HG03139 (cell line): Measurements from ENCODE around the gene WNT2B.
"Not testable (repeated sequence)": the region's sequence is repeated elsewhere in the genome, so short reads cannot be mapped to it uniquely, and the experiment has no call there.

Experiments
- ATAC-seq: cut with Tn5 transposase; IDR thresholded peaks from one replicate; pipeline ENCODE4 v1.9.1; 2021; ENCODE audit not compliant: unreplicated experiment

The WNT2B gene

DNA sequence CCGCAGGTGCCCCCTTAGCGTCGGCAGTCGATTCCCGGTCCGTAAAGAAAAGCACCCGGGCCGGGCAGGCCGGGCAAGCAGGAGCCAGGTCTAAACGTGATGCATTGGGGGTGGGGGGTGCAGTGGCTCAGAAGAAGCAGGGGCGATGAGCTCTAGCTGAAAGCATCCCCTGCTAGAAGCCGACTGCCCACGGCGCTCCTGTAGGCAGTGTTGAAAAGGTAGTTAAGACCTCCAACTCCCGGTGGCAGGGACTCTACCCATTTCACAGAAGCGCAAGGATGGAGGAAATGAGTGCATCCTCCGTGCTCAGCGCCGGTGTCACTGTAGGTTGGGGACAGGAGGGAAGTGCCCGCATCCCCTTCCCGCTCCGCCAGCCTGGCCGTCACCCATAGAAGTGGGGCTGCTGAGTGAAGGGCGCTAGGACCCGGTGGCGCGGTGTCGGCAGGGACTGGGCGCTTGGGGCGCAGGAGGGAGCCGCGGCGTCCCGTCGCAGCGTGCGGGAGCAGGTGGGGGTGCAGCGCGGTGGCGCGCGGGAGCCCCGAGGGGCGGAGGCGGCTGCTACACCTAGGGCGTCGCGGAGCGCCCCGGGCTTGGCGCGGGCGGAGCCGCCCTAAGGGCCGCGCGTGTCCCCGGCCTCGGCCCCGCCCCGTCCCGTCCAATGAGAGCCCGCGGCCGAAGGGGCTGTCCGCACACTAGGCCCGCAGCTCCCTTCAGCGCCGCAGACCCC, at the start of gene WNT2B:
Gene WNT2B (plus strand): TSS at position 688 of the 727 bp plus-strand sequence. CDS start 298 bp downstream, outside the sequence.
- no peak for ATAC-seq

DNA sequence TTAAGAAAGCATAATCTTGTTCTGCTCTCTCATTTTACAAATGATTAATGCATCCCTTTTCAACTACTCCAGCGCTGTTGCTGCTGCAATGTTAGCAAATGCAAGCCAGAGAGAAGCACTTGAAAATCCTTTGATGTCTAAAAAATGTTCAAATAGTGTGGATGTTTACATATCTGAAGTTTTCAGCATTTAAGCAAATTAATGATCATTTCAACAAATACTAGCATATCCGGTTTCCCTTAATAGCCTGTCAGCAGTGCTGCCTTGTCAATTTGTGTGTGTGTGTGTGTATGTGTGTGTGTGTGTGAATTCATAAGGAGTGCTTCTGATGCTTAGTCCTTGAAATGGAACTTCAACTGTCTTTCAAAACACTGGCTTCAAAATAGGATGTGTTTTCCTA, 48.1 kb upstream of the WNT2B start:
- no peak for ATAC-seq

DNA sequence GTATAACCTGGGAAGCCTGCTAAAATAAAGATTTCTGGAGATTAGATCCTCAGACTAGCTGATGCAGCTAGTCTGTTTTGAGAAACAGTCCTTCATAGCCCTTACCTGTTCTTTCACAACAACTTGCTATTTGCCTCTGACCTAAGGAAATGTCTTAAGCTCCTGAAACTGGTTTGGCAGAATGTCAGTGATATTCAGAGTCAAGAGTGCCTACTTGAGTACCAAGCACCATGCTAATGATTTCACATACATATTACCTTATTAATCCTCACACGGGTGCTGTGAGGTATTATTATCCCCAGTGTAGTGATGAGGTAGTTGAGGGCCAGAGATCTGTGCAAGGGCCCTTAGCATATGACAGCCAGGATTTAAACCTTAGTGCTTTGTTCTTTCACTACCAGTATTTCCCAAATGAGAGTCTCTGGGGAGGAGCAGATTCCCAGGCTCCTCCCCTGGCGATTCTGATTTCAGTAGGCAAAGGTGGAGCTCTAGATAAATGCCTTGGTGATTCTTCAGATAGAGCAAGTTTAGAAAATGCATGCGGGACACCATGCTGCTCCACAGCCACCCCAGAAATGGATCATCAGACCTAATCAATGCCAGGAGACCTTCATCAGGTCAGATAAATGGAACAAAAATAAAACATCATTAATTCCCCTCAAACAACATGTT, 47.4 kb upstream of the WNT2B start:
- ATAC-seq, result no peak

DNA sequence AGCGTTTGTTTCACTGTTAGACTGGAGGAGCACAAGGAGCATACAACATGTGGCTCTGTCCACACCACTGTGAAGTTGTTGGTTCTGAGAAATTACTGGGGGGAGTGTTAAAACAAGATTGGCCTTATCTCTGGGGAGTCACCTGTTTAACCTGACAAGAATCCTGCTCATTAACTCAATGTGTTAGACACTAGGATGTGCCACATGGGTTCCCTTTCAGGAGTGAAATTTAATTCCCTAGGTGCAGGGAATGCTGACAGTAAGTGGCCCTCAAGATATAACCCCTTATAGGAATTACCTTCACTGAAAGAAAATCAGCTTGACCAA, 45.8 kb upstream of the WNT2B start:
- ATAC-seq, result no peak

DNA sequence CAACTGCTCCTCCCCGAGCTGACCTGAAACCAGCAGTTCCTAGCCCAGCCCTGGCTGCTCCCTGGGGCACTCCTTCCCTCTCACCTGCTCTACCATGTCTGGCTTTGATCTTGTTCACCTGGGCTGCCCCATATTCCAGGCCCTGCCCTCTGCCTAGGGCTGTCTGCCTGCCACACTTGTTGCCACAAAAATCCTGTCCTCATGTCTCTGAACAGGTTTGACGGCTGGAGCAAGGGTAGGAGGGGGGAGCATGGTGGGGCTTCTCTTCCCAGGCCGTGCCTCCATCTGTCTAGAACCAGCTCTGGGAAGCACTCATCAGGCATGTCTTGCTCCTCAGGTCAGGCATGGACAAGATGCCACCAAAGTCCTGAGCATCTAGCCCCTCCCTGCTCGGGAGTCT, 44.3 kb upstream of the WNT2B start:
- no peak for ATAC-seq

DNA sequence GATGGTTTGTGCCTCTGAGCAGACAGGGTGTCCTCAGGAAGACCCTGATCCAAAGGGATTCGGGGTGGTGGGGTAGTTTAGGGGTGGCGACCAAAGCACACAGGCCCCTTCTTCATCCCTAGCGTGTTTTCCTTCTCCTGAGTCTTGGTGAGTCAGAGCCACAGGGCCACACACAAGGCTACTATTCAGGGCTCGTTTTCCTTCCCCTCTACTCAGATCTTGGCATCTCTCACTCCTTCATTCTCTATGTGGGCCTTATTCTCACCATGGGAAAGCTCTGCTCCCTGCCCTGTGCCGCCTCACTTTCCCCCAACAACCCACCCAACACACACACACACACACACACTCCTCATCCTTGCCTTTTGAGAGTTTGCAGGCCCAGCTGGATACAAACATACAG, 43.6 kb upstream of the WNT2B start:
- no peak for ATAC-seq

DNA sequence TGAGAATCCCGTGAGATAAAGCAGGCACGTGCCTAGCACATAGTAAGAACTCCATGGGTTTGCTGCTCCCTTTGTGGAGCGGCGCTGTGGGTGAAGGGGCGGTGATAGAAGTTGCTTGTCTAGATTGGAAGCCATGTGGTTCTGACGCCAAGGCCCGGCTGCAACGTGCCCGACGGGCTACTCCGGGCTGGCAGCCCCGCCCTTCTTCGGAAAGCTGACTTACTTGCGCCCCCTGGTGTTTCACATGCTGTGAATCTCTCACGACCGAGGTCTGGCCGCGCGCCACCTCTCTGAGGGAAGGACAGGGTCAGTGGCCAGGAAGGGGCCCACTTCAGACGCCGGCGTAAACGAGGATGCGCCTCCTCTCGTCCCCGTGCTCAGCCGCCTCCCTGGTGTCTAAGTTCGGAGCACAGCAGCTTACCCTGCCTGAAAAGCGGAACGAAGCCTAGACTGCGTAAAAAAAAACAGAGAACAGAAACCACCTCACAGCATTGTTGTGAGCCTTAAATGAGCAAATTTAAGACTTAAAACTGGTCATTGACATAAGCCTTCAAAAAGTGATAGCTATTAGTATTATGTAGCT, 42.6 kb upstream of the WNT2B start:
- peak; percentile 87 for ATAC-seq

DNA sequence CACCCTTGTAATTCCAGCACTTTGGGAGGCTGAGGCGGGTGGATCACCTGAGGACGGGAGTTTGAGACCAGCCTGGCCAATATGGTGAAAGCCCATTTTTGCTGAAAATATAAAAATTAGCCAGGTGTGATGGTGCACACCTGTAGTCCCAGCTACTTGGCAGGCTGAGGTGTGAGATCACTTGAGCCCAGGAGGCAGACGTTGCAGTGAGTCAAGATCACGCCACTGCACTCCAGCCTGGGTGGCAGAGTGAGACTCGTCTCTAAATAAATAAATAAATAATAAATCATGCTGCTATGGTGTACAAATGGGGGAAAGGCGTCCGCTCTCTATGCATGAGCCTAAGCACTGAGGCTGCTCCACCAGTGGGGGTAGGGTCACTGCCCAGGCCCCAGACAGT, 38.4 kb upstream of the WNT2B start:
- not testable (repeated sequence) for ATAC-seq

DNA sequence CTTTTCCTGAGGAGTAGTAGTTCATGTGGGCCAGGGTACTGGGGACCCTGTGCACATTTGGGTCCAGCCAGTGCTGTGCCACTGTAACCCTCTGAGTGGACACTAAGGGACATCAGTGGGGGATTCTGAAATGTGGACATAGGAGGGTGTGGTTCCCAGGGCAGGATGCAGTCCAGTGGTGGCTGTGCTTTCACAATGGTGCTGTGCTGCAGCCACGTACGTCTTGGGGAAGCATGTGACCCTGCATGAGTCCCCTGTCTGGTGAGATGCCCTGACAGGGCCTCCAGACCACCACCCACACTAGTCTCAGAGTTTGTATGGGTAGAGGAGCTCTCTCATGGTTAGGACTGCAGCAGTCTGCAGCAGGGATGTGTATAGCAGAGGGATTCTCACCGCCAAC, 37.8 kb upstream of the WNT2B start:
- ATAC-seq, result no peak

DNA sequence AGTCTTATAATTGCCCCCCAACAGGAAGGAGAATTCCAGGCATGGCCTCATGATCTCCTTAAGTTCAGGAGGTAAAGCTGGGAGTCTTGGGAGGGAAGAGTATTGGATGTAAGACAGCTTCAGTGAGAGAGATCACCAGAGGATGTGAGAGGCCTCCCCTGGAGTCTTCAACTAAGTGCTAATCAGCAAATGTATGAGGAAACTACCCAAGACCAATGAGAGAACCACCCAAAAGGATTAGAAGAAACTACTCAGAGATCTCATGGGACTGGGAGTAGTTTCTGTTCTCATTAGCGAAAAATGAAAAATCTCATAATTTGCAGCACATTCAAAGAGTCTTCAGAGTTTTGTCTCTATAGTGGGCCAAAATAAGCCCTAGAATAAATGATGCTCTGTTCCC, 36.6 kb upstream of the WNT2B start:
- no peak for ATAC-seq

DNA sequence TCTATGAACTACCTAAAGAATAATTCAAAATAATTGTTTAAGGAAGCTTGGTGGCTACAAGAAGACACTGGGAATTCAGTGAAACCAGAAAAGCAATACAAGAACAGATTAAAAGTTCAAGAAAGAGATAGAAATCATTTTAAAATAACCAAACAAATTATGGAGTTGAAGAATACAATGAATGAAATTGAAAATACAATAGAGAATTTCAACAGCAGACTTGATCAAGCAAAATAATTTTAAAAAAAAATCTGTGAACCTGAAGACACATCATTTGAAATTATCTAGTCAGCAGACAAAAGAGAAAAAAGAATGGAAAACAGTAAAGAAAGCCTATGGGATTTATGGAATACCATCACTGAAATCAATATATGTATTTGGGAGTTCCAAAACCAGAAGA, 31.2 kb upstream of the WNT2B start:
- ATAC-seq, result no peak

DNA sequence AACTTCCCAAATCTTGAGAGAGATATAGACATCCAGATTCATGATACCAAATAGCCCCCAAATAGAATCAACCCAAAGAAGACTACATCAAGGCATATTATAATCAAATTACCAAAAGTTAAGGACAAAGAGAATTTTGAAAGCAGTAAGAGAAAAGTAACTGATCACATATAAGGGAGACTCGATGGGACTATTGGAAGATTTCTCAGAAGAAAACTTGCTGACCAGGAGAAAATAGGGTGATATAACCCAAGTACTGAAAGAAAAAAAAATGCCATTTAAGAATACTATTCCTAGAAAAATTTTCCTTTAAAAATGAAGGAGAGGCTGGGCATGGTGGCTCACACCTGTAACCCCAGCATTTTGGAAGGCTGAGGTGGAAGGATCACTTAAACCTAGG, 30.5 kb upstream of the WNT2B start:
- no peak for ATAC-seq

DNA sequence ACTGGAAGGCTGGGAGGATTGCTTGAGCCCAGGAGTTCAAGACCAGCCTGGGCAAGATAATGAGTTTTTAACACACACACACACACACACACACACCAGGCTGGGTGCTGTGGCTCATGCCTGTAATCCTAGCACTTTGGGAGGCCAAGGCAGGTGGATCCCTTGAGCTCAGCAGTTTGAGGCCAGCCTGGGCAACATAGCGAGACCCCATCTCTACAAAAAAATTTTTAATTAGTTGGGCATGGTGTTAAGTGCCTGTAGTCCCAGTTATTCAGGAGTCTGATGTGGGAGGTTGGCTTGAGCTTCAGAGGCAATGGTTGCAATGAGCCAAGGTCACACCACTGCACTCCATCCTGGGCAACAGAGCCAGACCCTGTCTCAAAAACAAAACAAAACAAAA, 22.7 kb upstream of the WNT2B start:
- ATAC-seq, result not testable (repeated sequence)

DNA sequence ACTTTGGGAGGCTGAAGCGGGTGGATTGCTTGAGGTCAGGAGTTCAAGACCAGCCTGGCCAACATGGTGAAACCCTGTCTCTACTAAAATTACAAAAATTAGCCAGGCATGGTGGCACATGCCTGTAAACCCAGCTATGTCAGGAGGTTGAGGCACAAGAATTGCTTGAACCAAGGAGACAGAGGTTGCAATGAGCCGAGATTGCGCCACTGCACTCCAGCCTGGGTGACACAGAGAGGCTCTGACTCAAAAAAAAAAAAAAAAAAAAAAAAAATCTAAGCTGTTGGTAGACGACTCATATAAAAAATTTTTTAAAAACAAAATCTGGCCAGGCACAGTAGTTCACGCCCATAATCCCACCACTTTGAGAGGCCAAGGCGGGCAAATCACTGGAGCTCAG, 21.1 kb upstream of the WNT2B start:
- ATAC-seq, result not testable (repeated sequence)

DNA sequence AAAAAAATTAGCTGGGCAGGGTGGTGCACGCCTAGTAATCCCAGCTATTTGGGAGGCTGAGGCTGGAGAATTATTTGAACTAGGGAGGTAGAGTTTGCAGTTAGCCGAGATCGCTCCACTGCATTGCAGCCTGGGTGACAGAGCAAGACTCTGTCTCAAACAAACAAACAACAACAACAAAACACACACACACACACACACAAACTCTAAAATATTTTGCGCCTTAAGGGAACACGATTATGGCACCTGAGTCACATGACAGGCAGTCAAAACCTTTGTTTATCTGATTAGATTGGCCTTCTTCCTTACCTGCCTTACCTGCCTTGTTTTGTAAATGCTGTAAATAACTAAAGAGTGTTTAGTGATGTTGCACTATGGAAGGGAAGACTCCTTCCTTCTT, 20.6 kb upstream of the WNT2B start:
- ATAC-seq, result no peak

DNA sequence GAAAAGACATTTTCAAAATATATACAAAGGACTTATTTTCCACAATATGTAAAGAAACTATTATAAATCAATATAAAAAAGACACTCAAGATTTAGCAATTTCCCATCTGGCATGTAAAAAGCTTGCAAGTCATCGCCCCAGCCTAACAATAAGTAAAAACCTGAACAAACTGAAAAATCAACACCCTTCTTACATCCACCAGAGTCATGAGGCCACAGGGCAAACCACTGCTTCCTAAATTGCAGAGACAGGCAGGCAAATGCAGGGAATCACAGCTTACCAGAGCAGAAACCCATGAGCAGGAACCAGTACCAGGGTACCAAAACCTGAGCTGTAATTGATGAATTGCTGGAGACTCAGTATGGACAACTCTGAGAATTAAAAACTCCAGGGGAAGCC, 16.7 kb upstream of the WNT2B start:
- no peak for ATAC-seq

DNA sequence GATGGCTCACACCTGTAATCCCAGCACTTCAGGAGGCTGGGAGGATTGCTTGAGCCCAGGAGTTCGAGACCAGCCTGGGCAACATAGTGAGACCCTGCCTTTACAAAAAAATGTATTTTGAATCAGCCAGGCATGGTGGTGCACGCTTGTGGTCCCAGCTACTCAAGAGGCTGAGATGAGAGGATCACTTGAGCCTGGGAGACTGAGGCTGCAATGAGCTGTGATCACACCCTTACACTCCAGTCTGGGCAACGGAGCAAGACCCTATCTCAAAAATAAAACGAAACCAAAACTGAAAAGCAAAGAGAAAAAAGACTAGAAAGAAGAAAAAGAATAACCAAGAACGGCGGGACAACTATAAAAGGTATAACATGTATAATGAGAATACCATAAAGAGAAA, 15.4 kb upstream of the WNT2B start:
- ATAC-seq, result no peak

DNA sequence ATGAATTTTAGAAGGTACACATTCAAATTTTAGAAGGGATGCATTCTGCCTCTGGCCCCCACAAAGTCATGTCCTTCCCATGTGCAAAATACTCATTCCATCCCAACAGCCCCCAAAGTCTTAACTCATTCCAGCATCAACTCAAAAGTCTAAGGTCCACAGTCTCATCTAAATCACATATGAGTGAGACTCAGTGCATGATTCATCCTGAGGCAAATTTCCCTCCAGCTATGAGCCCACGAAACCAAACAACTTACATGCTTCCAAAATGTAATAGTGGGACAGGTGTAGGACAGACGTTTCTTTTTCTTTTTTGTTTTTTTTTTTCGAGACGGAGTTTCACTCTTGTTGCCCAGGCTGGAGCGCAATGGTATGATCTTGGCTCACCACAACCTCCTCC, 12.5 kb upstream of the WNT2B start:
- ATAC-seq, result no peak

DNA sequence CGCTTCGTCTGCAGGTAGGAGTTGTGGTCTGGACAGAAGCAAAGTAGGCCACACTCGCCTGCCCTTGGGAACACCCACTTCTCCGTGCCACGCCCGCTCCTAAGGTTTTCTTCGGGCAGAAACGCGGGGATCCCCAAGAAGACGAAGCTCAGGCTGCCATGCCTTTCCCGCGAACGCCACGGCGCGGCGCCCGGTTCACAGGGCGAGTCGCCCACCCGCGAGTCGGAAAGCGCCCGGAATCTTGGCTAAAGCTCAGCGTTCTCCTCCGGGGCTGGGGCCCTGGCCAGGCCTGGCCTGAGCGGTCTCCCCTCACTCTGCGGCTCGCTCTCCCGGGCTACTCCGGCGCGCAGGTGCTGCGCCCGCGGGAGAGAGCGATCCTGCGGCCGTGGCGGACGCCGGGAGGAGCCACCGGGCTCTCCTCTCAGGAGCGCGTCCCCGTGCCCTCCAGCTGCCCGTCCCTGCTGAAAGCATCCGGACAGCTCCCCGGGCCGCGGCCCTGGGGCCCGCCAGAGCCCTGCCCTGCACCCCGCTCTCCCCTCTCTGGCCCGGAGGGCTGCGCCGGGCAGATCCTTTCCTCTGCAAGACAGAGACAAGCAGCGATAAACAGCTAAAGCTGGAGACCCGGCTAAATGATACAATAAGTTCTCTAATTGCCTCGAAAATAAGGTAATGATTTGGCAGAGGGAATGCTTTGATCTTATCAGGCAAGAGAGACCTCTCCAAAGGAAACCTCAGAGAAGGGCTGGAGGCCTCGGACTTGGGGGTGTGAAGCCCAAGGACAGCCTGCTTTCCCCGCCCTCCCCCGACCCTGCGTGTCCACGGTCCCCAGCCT, 6.7 kb upstream of the WNT2B start:
- ATAC-seq, result peak; percentile 52

DNA sequence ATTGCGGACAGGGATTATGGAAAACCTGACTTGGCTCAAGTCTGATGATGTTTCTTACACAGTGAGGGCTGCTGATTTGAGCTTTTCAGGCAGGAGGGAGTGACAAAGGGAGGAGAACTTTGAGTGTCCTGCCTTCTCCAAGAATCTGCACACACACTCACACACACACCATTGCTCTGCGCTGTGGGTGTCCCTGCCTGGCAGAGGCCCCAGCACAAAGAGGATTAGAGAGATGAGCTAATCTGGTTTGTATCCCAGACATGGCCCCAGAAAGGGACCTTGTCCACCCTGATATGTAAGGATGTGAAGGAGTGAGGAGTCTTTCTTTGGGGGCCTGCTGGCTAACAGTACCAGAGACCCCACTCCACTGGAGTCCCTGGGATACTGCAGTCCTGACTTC, 5.9 kb upstream of the WNT2B start:
- ATAC-seq, result no peak

DNA sequence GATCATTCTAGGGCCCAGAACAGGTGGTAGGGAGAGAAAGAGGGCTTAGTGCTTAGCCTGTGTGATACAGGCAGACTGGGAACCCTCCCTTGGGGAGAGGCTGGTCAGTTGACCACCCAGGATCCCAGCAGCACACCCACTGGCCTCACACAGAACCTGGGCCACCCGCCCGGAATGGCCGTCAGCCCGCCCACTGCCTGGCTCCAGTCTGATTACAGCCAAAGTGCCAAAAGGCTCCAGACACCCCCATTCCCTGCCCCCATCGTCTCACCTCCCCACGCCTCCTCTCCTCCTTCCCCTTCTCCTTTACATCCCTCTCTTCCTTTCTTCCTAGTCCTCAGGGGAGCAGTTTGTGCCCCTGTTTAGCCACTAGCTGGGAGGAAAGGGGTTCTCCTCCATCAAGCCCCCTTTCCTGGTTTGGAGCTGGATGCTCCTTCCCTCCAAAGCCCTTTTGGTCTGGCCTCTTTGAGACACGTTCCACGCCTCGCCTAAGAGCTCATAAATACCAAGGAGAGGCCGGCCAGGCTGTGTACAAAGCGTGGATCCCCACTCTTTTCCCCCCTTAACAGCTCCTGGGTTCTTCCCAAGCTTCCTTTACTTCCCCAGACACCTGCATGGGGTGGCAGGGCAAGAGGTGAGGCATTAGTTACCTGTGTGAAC, 4.6 kb upstream of the WNT2B start:
- ATAC-seq, result no peak
